PC-3 (cell line): ENCODE data around the gene MMP15.

Experiments
- EZH2 ChIP-seq: fragments of 300-600 bp; sonication (generic); IDR thresholded peaks from one replicate; pipeline ENCODE4 v1.6.1; 2017; ENCODE audit warnings: antibody characterized with exemption, mild to moderate bottlenecking, low read length; ENCODE audit not compliant: unreplicated experiment
- EZH2phosphoT487 ChIP-seq: fragments of 300-600 bp; sonication (generic); IDR thresholded peaks from 2 replicates; pipeline ENCODE4 v1.6.1; 2018; ENCODE audit warnings: mild to moderate bottlenecking, antibody characterized with exemption, low read length, borderline replicate concordance
- TF ChIP-seq, protein P1 (sequence below): fragments of 300-600 bp; sonication (generic); conservative IDR thresholded peaks from 2 replicates; pipeline ENCODE4 v1.5.1; 2017; ENCODE audit warnings: antibody characterized with exemption, low read depth, mild to moderate bottlenecking, low read length

DNA sequence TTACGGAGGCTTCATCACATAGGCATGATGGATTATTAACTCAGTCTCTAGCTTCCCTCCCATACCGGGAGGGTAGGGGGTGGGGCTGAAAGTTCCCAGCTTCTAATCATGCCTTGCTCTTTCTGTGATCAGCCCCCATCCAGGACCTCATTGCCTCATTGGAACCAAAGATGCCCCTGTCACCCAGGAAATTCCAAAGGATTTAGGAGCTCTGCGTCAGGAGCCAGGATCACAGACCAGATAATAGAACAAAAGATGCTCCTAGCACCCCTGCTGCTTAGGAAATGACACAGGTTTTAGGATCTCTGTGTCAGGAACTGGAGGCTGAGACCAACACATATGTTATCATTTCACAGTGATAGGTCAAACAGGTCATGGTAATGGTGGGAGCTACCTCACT is 14.7 kb upstream of the MMP15 start:
- TF ChIP-seq, protein P1, sequence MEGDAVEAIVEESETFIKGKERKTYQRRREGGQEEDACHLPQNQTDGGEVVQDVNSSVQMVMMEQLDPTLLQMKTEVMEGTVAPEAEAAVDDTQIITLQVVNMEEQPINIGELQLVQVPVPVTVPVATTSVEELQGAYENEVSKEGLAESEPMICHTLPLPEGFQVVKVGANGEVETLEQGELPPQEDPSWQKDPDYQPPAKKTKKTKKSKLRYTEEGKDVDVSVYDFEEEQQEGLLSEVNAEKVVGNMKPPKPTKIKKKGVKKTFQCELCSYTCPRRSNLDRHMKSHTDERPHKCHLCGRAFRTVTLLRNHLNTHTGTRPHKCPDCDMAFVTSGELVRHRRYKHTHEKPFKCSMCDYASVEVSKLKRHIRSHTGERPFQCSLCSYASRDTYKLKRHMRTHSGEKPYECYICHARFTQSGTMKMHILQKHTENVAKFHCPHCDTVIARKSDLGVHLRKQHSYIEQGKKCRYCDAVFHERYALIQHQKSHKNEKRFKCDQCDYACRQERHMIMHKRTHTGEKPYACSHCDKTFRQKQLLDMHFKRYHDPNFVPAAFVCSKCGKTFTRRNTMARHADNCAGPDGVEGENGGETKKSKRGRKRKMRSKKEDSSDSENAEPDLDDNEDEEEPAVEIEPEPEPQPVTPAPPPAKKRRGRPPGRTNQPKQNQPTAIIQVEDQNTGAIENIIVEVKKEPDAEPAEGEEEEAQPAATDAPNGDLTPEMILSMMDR = no peak
- TF ChIP-seq EZH2 = no peak
- TF ChIP-seq EZH2phosphoT487 = no peak
